DMS53 treated with DMSO at 0.1 percent for 48 hours (cell line): ENCODE measurements around the gene TMEM117.

Experiments used
- DNase-seq: peaks from one replicate; lab custom pipeline; 2025; ENCODE audit not compliant: unreplicated experiment; lab: John Stamatoyannopoulos, UW

Gene TMEM117

GRCh38 chr12:43945983-43946382 lies 110.1 kb downstream of the TMEM117 start:
- DNase-seq: no peak

GRCh38 chr12:43951286-43951685 lies 115.4 kb downstream of the TMEM117 start:
- no peak for DNase-seq

DNA sequence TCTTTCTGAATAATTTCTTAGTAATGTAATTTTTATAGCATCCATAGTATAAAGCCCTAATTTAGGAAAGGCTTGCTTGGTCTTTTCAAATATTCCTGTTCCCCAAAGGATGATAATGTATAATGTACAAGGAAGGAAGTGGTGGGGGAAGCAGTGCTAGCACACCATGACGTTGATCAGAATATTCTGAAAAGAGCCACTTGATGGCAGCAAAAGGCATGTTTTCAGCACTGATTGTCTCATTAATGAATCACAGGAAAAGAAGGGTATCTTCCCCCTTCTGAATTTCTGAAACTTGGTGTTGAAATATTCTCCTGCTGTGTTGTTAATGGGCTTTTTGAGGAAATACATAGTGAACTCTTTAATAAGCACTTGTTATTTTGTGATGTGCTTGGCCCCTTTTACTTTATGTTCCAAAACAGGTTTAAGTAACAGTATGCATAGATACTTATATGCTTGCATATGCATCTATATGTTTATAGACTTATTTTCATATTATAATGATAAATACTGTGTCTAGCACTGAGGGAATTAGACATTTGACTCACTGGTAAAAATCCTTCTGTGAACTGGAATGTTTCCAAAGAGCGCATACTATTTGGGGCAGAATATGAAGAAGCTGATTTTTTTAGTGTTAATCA lies 122.0 kb downstream of the TMEM117 start:
- DNase-seq: peak; percentile 88

GRCh38 chr12:43964033-43964432 lies 128.2 kb downstream of the TMEM117 start:
- DNase-seq: no peak

DNA sequence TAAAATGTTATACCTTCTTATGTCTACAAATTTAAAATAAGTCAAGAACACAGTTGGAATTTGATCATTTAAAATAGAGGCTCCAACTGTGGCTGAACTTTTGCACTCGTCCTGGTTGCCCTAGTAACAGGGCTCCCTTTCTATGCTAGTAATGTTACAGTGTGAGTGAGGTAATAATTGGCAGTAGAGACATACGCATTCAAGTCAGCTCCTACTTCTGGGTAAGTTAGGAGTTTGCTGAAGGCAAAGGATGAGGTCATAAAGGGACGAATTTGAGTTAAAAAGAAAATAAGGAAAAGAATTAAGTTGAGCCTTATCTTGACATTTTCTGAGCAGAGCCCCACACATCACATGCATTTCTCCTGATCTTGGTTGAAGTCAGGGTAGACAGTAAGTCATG lies 129.1 kb downstream of the TMEM117 start:
- DNase-seq: no peak

DNA sequence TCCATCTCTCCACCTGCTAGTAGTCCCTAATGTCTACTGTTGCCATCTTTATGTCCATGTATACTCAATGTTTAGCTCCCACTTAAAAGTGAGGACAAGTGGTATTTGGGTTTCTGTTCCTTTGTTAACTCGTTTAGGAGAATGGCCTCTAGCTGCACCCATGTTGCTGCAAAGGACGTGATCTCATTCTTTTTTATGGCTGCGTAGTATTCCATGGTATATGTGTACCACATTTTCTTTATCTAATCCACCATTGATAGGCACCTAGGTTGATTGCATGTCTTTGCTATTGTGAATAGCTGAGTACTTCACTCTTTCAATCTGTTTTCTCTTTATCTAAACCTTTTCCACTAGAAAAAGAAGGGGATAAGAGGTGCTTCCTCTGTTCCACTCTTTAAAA lies 130.0 kb downstream of the TMEM117 start:
- DNase-seq: no peak

GRCh38 chr12:43968736-43969135 lies 132.9 kb downstream of the TMEM117 start:
- DNase-seq: no peak

- DNase-seq: no peak
These were observed 134.0 kb downstream of the TMEM117 start for GRCh38 chr12:43969882-43970281.

GRCh38 chr12:43973385-43973784 lies 137.5 kb downstream of the TMEM117 start:
- DNase-seq: no peak

GRCh38 chr12:43973993-43974392 lies 138.1 kb downstream of the TMEM117 start:
- no peak for DNase-seq

- no peak for DNase-seq
These were observed 140.1 kb downstream of the TMEM117 start for GRCh38 chr12:43976027-43976426.

DNA sequence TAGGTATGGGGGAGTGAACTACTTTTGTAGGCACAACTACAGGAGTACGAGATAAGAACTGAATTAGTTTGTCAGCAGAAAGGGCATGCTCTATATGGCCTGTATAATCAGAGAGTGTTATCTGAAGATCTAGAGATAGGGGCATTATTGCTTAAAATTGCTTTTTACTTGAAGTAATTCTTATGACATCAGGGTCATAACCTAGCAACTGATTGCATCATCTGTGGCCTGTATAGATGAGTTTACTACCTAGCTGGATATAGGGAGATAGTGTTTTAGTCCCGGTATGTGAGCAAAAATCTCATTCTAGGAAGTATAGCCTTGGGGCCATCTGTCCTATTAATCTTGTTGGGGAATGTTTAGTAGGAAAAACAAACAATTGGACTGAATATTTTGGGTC lies 142.7 kb downstream of the TMEM117 start:
- DNase-seq: no peak

- DNase-seq: no peak
These were observed 143.6 kb downstream of the TMEM117 start for GRCh38 chr12:43979450-43979849.

GRCh38 chr12:43980627-43981191 lies 144.8 kb downstream of the TMEM117 start:
- DNase-seq: no peak

GRCh38 chr12:43981726-43982125 lies 145.8 kb downstream of the TMEM117 start:
- no peak for DNase-seq

DNA sequence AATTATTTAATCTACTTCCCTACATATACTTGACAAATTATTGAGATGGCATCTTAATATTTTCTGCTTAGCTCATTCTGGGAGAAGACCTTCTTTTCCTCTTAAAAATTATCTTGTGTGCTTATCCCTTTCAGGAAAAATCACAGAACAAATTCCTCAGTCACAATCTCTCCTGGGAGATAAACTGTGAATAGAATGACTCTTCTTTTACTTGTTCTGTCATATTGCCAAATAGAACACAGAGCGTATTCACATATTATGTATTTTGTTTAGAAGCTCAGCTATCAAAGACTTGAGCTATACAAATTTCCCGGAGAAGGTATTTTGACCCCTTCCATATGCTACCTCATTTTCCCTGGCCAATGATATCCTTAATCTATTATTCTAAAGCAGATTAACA lies 146.7 kb downstream of the TMEM117 start:
- DNase-seq: no peak

- DNase-seq: no peak
These were observed 153.1 kb downstream of the TMEM117 start for GRCh38 chr12:43988838-43989560.

- no peak for DNase-seq
These were observed 157.0 kb downstream of the TMEM117 start for GRCh38 chr12:43992856-43993255.

DNA sequence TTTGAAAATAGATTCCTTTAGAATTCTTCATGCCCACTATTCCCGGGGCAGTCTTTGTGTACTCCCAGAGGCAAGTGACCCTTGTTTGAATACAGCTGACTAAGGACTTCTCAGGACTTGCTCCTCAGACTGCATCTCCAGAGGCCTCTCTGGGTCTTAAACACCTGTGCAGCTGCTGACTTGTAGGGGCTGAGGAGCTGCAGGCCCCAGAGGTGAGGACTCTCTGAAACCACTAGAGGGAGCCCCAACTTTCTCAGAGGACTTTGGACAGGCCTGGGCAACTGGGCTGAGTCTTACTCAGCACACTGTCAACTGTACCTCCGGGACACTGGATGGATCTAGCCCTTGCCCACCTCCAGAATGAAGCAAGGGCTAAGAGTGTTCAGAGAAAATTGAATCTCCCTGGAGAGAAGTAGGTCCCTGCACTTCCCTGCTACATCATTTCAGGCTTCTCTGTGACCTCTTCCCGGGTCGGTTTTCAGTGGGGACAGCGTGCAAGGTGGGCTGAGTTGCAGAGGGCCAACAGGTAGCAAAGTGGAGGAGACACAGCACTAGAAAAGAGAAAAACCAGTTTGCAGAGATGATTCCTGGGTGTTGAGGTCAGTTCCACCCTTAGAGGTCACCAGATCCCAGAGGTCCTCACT lies 164.6 kb downstream of the TMEM117 start:
- DNase-seq: peak; percentile 88

DNA sequence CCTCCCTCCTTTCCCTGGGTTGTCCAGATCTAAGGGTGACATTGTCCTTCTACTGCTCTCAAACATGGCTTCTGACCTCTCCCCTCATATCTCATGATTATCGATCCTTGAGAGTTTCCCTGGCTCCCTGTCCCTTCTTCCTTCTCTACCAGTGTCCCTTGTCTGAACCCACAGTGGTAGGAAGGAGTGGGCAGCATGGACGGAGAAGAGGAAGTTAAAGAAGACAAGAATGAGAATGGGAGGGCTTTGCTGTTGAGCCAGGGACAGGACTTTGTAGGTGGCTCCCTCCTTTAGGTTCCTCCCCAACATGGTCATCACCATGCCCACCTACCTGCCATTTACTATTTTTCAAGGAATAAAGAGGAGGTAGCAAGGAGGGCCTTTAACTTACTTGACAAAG lies 166.7 kb downstream of the TMEM117 start:
- no peak for DNase-seq

- DNase-seq: no peak
These were observed 167.8 kb downstream of the TMEM117 start for GRCh38 chr12:44003721-44004120.

DNA sequence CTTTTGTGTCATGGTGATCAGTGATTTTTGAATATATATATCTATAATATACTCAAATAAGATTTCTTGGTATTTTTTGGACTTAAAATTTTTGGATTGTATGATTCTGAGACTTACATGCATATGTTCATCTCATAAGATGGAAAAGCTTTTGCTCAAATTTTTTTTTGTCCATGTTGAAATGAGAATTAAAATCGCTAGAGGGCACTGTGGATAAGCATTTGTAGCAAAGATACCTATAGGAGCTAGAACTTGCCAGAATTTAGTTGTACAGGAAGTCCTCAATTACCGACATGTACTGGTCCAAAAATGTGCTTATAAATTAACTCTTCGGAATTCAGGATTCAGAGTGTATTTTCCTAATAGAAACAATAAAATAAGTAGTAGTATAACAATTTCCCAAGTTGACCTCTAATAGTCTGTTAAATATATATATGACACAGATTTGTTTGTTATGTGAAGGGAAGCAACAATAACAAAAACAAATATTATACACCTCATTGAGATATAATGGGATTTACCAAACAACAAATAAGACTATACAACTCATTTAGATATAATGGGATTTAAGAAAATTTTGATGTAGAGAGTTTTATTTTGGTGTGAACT lies 179.6 kb downstream of the TMEM117 start:
- DNase-seq: peak; percentile 96
